NT2/D1 (cell line): ENCODE data around the gene ZNF169.
"Not testable (repeated sequence)": the region's sequence is repeated elsewhere in the genome, so short reads cannot be mapped to it uniquely, and the experiment has no call there.

ENCODE experiments used
- DNase-seq: peaks from one replicate; pipeline ENCODE4 v3.0.0-alpha.2; 2011; ENCODE audit warnings: low read depth, low spot score
- H3K27me3 ChIP-seq: 2 replicates; pipeline ENCODE4 v1.6.0; 2011; ENCODE audit warnings: mild to moderate bottlenecking; ENCODE audit not compliant: insufficient read length, insufficient read depth
- H3K36me3 ChIP-seq: 2 replicates; pipeline ENCODE4 v1.6.1; 2011; ENCODE audit warnings: mild to moderate bottlenecking, low read length, mixed read lengths; ENCODE audit not compliant: insufficient read depth, insufficient read length
- H3K4me1 ChIP-seq: 2 replicates; pipeline ENCODE4 v1.5.1; 2011; ENCODE audit not compliant: insufficient read depth, insufficient read length
- H3K4me3 ChIP-seq: 2 replicates; pipeline ENCODE4 v1.5.1; 2011; ENCODE audit warnings: low read depth; ENCODE audit not compliant: insufficient read length
- H3K9ac ChIP-seq: 2 replicates; pipeline ENCODE4 v1.6.0; 2011; ENCODE audit warnings: low read depth; ENCODE audit not compliant: insufficient read length
- H3K9me3 ChIP-seq: 2 replicates; pipeline ENCODE4 v1.5.1; 2011; ENCODE audit warnings: mild to moderate bottlenecking, low read length; ENCODE audit not compliant: insufficient read depth
- SUZ12 ChIP-seq: IDR thresholded peaks from 2 replicates; pipeline ENCODE4 v1.6.1; 2011; ENCODE audit not compliant: insufficient read length, insufficient read depth; ENCODE audit errors: extremely low read depth
- YY1 ChIP-seq: IDR thresholded peaks from 2 replicates; pipeline ENCODE4 v1.6.1; 2011; ENCODE audit not compliant: insufficient read length, insufficient read depth
- ZNF274 ChIP-seq: IDR thresholded peaks from 2 replicates; pipeline ENCODE4 v1.6.1; 2011; ENCODE audit warnings: mild to moderate bottlenecking, low read depth, low read length

Gene ZNF169

DNA sequence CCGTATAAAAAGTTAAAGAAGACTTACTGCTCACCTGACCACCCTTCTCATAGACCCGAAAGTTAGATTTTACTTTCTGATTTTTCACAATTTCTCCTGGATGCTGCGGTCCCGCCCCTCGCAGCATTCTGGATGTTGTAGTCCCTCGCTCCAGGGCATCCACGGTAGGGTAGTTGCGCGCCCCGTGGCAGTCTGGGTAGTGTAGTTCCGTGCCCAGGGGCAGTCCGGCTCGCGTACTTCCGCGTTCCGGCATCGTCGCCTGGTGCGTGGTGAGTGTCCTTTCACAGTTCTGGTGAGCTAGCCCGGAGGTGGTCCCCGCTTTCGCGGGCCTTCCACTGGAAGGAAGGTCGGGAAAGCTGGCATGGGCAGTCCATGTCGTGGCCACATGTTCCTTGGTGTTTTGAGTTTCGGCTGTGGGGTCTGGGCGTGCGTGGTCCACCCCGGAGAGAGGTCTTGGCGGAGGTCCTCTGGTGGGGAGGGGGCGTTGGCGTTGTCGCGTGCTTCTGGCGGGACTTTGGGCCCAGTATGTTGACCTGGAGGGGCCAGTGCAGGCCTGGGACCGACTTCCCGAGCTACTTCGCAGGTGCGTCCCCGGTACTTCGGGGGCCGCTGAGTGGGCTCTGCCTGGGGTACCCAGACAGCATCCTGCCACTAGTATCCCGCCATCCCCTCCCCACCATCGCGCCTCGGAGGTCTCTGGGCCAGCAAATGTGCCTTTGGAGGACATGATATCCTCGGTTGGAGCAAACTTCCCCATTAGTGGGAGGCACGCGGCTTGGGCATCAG lies at the start of gene ZNF169:
Gene ZNF169, plus strand, starts transcription at position 222 of the 786 bp plus-strand sequence. CDS start 19,515 bp downstream, outside the sequence.
- TF ChIP-seq ZNF274 (no peak), SUZ12 (no peak), YY1 (no peak)
- Histone ChIP-seq H3K27me3 (no peaks in the 10 kb centered on the region), H3K9ac (peak within 1 kb of the TSS; percentile 95), H3K9me3 (no peaks in the 10 kb centered on the region), H3K4me3 (peak within 1 kb of the TSS; percentile 95), H3K4me1 (no peaks in the 10 kb centered on the region), H3K36me3 (peaks cover 10% of the 10 kb centered on the region)
- peak; percentile 75 for DNase-seq

- TF ChIP-seq YY1 (no peak), ZNF274 (no peak), SUZ12 (no peak)
- Histone ChIP-seq H3K36me3 (no peaks in the 10 kb centered on the region), H3K9ac (no peak overlapping the region), H3K9me3 (peaks cover 3% of the 10 kb centered on the region; the same call in 1 of the 2 replicates), H3K4me3 (no peak overlapping the region), H3K27me3 (no peaks in the 10 kb centered on the region), H3K4me1 (no peaks in the 10 kb centered on the region)
- no peak for DNase-seq
These were observed 48.2 kb upstream of the ZNF169 start for GRCh38 chr9:94210616-94211603.

- Histone ChIP-seq H3K4me3 (no peak overlapping the region), H3K9ac (no peak overlapping the region), H3K27me3 (no peaks in the 10 kb centered on the region), H3K4me1 (no peaks in the 10 kb centered on the region), H3K36me3 (no peaks in the 10 kb centered on the region), H3K9me3 (peaks cover 8% of the 10 kb centered on the region; the same call in 1 of the 2 replicates)
- DNase-seq: no peak
- TF ChIP-seq SUZ12 (no peak), ZNF274 (no peak), YY1 (no peak)
These were observed 47.0 kb upstream of the ZNF169 start for GRCh38 chr9:94212091-94212490.

DNA sequence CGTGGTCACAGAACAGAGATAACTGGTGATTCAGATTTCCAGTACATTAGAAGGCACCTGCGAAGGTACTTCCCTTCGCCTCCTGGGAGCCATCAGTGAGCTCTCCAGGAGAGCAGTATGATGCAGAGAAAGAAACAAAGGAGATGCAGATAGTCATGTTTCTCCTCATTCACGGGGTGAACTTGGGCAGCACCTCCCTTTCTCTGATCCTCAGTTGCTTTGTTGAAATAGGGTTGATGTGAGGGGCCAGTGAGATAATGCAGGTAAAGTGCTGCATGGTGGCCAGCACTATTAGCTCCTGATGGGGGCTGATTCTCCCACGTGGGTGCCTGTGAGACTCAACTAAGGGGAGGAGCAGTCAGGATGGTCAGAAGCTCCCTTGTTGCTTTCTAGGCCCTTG lies 46.6 kb upstream of the ZNF169 start:
- Histone ChIP-seq H3K27me3 (no peaks in the 10 kb centered on the region), H3K9me3 (peaks cover 10% of the 10 kb centered on the region; the same call in 1 of the 2 replicates), H3K9ac (no peak overlapping the region), H3K4me1 (no peaks in the 10 kb centered on the region), H3K4me3 (no peak overlapping the region), H3K36me3 (no peaks in the 10 kb centered on the region)
- TF ChIP-seq ZNF274: no peak
- TF ChIP-seq SUZ12: no peak
- TF ChIP-seq YY1: no peak
- DNase-seq: peak; percentile 20

GRCh38 chr9:94213511-94214124 lies 45.5 kb upstream of the ZNF169 start:
- H3K9me3 ChIP-seq: peaks cover 10% of the 10 kb centered on the region; the same call in 1 of the 2 replicates
- no peaks in the 10 kb centered on the region for H3K36me3 ChIP-seq
- no peaks in the 10 kb centered on the region for H3K27me3 ChIP-seq
- no peaks in the 10 kb centered on the region for H3K4me1 ChIP-seq
- peak; percentile 84 for DNase-seq
- no peak overlapping the region for H3K4me3 ChIP-seq
- TF ChIP-seq SUZ12 (no peak), YY1 (no peak), ZNF274 (no peak)
- no peak overlapping the region for H3K9ac ChIP-seq

- Histone ChIP-seq H3K36me3 (no peaks in the 10 kb centered on the region), H3K9ac (no peak overlapping the region), H3K9me3 (peaks cover 5% of the 10 kb centered on the region; the same call in 1 of the 2 replicates), H3K4me1 (no peaks in the 10 kb centered on the region), H3K27me3 (no peaks in the 10 kb centered on the region), H3K4me3 (no peak overlapping the region)
- TF ChIP-seq YY1 (no peak), ZNF274 (no peak), SUZ12 (no peak)
- DNase-seq: no peak
These were observed 36.2 kb upstream of the ZNF169 start for GRCh38 chr9:94222870-94223269.

DNA sequence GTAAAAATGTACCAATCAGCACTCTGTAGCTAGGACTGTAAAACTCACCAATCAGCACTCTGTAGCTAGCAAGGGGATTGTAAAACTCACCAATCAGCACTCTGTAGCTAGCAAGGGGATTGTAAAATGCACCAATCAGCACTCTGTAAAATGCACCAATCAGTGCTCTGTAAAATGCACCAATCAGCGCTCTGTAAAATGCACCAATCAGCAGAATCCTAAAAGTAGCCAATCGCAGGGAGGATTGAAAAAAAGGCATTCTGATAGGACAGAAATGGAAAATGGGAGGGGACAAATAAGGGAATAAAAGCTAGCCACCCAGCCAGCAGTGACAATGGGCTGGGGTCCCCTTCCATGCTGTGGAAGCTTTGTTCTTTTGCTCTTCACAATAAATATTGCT lies 33.7 kb upstream of the ZNF169 start:
- not testable (repeated sequence) for H3K27me3 ChIP-seq, H3K4me3 ChIP-seq, H3K36me3 ChIP-seq, H3K9ac ChIP-seq, DNase-seq, H3K4me1 ChIP-seq, H3K9me3 ChIP-seq
